Vagina (tissue), 2 donors: ENCODE results near the gene WDFY3.

ENCODE experiments used
- POLR2A ChIP-seq, 2 donors: fragments of 450-650 bp; IDR thresholded peaks; one replicate each; pipeline ENCODE4 v1.6.1; 2017; ENCODE audit warnings: antibody characterized with exemption in 2 of 2, mild to moderate bottlenecking in 2 of 2, moderate library complexity in 2 of 2
- TF ChIP-seq, protein P1 (sequence below), 3 experiments: fragments of 450-650 bp in 2 of 3; fragments of 200-600 bp in 1 of 3; sonication (generic) in 1 of 3; IDR thresholded peaks; one replicate each; pipeline ENCODE4 v1.5.1; 2017 to 2019; ENCODE audit warnings: antibody characterized with exemption in 3 of 3, mild to moderate bottlenecking in 2 of 3, moderate library complexity in 2 of 3

DNA sequence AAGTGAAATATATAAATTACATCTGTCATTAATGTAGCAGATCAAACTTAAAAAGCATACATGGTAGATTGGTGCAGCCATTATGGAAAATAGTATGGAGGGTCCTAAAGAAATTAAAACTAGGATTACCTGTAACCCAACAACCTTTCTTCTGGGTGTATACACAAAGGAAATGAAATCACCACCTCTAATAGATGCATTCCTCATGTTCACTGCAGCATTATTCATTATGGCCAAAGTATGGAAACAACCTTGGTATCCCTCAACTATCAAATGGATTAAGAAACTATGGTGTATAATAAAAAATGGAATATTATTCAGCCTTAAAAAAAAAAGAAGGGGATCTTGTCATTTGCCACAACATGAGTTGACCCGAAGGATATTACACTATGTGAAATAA is 13.7 kb downstream of the WDFY3 start:
- TF ChIP-seq, protein P1, sequence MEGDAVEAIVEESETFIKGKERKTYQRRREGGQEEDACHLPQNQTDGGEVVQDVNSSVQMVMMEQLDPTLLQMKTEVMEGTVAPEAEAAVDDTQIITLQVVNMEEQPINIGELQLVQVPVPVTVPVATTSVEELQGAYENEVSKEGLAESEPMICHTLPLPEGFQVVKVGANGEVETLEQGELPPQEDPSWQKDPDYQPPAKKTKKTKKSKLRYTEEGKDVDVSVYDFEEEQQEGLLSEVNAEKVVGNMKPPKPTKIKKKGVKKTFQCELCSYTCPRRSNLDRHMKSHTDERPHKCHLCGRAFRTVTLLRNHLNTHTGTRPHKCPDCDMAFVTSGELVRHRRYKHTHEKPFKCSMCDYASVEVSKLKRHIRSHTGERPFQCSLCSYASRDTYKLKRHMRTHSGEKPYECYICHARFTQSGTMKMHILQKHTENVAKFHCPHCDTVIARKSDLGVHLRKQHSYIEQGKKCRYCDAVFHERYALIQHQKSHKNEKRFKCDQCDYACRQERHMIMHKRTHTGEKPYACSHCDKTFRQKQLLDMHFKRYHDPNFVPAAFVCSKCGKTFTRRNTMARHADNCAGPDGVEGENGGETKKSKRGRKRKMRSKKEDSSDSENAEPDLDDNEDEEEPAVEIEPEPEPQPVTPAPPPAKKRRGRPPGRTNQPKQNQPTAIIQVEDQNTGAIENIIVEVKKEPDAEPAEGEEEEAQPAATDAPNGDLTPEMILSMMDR (IDR thresholded peaks at IDR 0.05), result no peak
- no peak for TF ChIP-seq POLR2A (IDR thresholded peaks at IDR 0.05)
